COLO668 (cell line): Measurements from ENCODE around the gene RNU5B-1.

Source experiments
- DNase-seq: peaks from one replicate; lab custom pipeline; 2025; ENCODE audit not compliant: unreplicated experiment; lab: John Stamatoyannopoulos, UW

RNU5B-1 gene

GRCh38 chr15:65327651-65328393, 23.3 kb downstream of the RNU5B-1 start:
- DNase-seq = no peak

DNA sequence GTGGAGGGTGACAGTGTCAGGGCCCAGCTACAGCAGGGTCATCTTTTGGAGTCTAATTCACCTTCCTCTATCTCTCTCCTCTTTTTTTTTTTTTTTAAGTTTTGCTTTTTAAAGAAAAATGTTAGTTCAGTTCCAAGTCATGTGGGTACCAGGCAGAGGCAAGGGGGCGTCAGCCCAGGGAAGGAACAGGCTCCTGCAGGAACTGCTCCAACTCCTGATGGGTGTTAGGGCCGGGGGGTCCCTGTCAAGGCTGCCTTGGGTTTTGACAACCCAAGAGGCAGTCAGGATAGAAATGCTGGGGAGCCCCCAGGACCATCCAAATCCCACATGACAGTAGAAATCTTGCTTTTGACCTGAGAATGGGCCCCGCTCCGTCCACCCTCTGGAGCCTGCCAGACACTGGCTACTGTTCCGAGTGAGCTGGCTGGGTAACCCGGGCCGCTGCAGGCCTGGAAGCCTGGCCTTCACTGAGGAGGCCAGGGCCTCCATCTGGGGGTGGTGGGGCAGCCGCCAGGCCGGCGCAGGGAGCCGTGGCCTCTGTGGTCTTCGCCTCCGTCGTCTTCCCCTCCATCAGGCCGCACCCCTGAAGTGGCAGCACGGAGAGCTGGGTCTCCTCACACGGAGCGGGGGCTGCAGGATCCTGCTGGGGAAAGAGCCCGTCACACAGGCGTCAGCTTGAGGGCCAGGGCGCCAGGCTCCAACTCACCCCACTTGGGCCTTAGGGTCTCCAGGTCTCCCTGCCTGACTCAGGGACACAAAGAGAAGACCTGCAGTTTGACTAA, 24.2 kb downstream of the RNU5B-1 start:
- no peak for DNase-seq

GRCh38 chr15:65329288-65329983, 25.0 kb downstream of the RNU5B-1 start:
- no peak for DNase-seq

DNA sequence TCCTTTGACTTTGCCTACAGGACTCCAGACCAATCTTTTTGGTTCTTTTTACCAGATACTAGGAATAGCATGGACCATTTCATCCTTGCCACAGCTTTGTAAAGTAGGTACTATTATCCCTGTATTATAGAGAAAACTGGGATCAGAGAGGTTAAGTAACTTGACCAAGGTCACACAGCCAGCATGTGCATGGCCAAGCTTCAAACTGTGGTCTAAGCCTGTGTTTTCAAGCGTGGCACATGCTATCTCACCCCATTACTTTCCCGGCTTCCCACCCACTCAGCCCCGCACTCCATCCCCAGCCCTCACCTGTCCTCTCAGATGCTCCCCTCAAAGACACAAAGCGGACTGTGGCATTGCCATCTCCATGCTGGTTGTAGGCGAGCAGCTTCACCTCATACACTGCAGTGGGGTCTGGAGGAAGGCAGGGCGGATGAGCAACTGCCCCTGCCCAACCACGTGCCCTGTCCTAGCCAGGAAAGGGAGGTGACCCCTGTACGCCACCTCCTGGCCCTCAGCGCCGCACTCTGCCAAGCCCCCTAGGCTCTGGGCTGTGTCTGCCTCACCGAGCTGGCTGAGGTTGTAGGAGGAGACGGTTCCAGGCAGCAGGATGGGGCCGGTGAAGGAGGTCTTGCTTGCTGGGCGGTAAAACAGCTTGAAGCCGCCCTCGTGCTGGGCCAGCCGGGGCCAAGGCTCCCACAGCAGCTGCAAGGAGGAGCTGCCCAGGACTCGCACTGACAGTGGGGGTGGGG, 25.7 kb downstream of the RNU5B-1 start:
- DNase-seq = no peak

DNA sequence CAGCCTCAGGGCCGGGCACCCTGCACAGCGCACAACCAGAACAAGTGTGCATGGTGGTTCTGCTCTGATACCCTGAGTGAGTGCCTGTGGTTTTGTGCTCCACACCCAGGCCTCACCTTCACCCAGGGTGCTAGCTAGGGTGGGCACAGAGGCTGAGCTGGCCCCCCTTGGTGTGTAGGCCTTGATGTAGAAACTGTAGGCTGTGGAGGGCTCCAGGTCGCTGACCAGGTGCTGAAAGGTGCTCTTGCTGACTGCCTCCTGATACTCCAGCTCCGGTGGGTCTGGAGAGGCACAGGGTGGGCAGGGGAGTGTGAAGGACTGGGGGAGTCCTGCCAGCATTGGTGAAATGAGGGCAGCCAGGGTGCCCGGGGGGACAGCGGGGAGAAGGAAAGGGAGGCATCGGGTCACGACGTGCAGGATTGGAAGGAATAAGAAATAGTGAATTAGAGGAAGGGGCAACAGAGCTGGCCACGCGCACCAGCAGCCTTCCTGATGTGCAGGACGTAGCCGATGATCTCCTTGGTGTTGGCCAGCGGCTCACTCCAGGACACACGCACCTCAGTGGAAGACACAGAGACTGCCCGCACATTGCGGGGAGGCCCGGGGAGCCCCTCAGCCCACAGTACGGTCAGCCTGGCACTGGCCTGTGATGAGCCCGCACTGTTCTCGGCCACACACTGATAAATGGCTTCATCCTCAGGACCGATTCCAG, 26.6 kb downstream of the RNU5B-1 start:
- no peak for DNase-seq

DNA sequence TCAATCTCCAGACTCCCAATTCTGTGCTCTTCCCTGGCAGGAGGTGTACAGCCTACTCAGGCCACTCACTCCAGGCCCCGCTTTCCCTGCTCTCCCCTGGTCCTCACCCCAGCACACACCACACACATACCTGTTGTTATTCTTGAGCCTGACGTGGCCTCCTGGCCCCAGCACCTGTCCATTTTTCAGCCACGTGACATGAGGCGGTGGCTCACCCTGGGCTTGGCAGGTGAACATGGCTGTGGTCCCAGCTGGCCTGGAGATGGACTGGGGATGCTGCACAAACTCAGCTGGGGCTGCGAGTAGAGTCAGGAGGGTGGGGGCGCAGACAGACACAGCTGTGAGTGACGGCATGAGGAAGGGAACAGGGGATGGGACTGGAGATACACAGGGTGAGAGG, 27.3 kb downstream of the RNU5B-1 start:
- DNase-seq = peak; percentile 52

GRCh38 chr15:65332391-65333147, 28.1 kb downstream of the RNU5B-1 start:
- peak; percentile 32 for DNase-seq

DNA sequence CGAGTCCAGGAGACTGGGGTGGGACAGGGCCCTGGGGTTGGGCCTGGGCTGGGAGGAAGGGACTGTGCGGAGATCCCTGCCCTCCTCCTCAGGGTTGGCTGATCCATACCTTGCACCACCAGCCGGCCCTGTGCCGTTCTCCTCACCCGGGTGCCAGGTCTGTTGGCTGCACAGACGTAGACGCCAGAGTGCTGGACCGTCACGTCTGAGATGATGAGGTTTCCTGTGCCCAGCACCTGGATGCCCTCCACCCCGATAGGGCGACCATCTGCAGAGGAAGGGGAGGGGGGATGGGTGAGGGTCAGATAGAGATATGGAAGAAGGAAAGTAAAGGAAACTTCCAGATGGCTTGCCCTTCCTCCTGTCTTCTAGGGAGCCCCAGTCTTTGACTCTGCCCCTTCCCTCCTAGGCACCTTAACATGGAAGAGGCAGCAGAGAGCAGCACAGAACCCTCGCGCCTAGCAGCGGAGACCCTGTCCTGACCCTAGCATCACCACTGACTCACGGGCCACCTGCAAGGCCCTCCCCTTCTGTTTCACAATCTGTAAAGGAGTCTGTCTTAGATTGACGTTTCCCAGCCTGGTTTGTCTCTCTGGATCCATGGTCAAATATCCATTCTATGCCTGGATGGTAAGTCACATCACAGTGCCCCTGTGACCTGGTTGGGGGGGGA, 28.8 kb downstream of the RNU5B-1 start:
- no peak for DNase-seq

DNA sequence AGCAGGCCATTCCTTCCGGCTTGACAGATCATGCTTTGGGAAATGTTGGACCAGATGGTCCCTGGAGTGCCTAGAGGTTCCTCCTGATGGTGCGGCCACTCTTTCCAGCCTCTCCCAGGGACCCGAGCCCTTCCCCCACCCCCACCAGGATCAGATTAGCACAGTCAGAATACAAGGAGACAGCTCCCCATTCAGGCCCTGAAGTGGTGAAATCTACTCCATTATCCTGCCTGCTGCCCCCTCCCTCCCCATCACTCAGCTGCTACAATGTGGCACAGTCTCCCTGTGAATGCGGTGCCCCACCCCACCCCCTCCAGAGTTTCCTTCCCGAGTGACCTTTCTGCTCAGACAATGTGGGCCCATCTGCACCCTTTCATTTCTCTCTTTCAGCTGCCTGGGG, 29.4 kb downstream of the RNU5B-1 start:
- no peak for DNase-seq

DNA sequence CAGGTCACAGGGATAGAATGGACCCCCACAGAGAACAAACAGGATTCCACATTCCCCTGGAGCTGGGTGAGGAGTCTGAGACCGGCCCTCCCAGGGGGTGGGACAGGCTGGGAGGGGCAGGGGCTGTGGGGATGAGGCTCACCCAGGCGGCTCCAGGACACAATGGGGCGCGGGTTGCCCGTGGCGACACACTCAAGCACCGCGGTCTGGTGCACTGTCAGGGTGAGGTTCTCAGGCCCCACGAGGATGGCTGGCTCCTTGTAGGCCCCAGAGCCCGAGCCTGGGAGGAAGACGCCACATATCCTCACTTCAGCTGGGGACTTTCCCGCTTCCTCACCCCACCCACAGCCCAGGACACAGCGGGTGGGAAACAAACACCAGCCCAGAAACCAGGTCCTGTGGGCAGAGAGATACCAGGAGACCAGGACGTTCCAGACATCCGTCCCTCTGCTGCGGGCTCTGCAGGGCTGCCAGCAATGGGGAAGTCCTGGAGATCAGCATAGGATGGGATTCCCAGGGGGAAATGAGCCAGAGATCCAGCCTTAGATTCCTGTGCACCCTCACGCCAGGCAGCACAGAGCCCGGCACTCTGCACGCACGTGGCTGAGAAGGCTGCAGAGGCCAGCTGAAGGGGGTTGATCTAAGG, 30.2 kb downstream of the RNU5B-1 start:
- DNase-seq = peak; percentile 47

GRCh38 chr15:65335278-65336055, 31.0 kb downstream of the RNU5B-1 start:
- no peak for DNase-seq

DNA sequence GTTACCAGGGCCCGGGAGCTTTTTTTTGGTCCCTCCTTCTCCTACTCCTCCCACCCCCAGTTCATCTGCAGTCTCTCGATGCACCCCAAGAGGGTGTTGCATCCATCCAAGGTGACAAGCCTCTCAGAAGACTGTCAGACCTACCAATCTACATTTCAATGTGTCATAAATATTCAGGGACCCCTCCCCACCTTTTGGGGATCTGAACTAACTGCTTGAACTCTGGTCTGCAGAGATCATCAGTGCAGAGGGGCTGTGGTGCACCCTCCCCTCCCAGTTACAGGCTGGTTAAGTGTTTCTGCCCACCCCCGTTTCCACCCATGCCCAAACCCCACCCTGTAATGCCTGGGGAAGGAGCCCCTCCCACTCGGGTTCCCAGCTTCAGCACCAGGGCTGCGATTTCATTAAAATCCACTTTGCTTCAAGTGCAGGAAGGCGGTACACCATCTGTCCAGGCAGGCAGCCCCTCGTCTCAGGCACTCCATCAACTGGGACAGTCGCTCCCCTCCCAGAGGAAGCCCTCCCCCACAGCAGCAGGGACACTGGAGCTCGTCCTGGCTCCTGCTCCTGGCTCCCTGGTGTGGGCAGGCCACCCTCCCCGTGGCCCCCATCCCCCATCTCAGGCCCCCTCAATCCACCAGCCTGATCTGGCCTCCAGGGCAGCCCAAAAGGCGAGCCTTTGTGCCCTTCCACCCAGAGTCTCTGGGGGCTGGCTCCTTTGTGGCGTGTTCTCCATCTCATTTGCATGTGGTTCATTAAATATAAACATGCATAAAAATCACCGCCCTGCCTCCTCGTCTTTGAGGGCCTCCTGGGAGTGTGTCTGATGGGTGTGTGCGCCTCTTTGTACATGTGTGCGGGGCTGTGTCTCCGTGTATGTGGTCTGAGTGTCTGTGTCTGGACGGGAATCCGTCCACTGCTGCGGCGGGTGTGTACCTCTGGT, 32.3 kb downstream of the RNU5B-1 start:
- no peak for DNase-seq

- DNase-seq = no peak
Measured at GRCh38 chr15:65337436-65338070, 33.1 kb downstream of the RNU5B-1 start.

- peak; percentile 62 for DNase-seq
Measured at GRCh38 chr15:65338366-65338765, 33.9 kb downstream of the RNU5B-1 start.

- no peak for DNase-seq
Measured at GRCh38 chr15:65338823-65339222, 34.3 kb downstream of the RNU5B-1 start.

DNA sequence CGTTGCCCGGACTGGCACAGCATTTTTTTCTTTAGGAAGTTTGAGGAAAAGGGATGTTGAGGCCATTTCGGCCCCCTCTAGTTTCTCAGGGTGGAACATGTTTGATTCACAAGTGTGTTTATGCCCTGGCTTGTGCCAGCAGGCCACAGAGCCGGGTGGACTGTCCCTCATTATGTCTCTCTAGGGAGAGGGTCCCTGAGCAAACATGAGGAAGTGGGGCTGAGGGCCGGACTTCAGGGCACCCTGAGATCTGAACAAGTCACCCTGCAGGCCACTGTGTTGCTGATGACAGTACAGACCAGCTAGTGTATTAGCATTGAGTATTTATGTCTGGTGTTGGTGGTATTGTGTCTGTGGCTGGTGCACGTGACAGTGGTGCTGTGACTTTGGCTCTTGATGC, 34.9 kb downstream of the RNU5B-1 start:
- DNase-seq = no peak
